Measurements from ENCODE around the gene SLC22A23. TPM values are rescaled to one million over a fixed set of nuclear protein-coding genes. Genes with fewer than 3 reads are reported as not detected.
"Not testable (repeated sequence)": the region's sequence is repeated elsewhere in the genome, so short reads cannot be mapped to it uniquely, and the experiment has no call there.

The SLC22A23 gene
- total RNA-seq, 4 donors from 2014 or later: 7.1 to 9.6 (median 8.2) TPM

GRCh38 chr6:3382326-3383279 lies 74.2 kb downstream of the SLC22A23 start:
- no peak for DNase-seq (ENCODE audit: low spot score in 2 of 2)
- H3K27me3 ChIP-seq: no peaks in the 10 kb centered on the region
- H3K27ac ChIP-seq: peak overlapping the region in 2 of 4 donors; percentile 92 to 94
- H3K4me3 ChIP-seq: no peak overlapping the region
- H3K9me3 ChIP-seq: no peaks in the 10 kb centered on the region
- WGBS, 2 donors: 82 to 89% methylated on average over 8 of the region's 8 CpGs
- no peaks in the 10 kb centered on the region for H3K36me3 ChIP-seq
- no peak for TF ChIP-seq CTCF (IDR thresholded peaks at IDR 0.05)
- TF ChIP-seq EP300 (IDR thresholded peaks at IDR 0.05): no peak
- no peak for TF ChIP-seq POLR2A (IDR thresholded peaks at IDR 0.05)
- peaks cover 3 to 29% (median 10%) of the 10 kb centered on the region in 4 donors for H3K4me1 ChIP-seq

GRCh38 chr6:3381233-3381921 lies 75.5 kb downstream of the SLC22A23 start:
- DNase-seq (ENCODE audit: low spot score in 2 of 2): no peak
- peaks cover 0 to 24% (median 10%) of the 10 kb centered on the region in 4 donors for H3K4me1 ChIP-seq
- H3K27ac ChIP-seq: no peak overlapping the region
- H3K4me3 ChIP-seq: no peak overlapping the region
- H3K9me3 ChIP-seq: no peaks in the 10 kb centered on the region
- WGBS, 2 donors: 70 to 72% methylated on average over 6 of the region's 6 CpGs
- TF ChIP-seq CTCF (IDR thresholded peaks at IDR 0.05): no peak
- no peak for TF ChIP-seq POLR2A (IDR thresholded peaks at IDR 0.05)
- no peak for TF ChIP-seq EP300 (IDR thresholded peaks at IDR 0.05)
- no peaks in the 10 kb centered on the region for H3K36me3 ChIP-seq
- no peaks in the 10 kb centered on the region for H3K27me3 ChIP-seq

- Histone ChIP-seq H3K4me1 (peaks cover 0 to 16% (median 8%) of the 10 kb centered on the region in 4 donors), H3K27ac (no peak overlapping the region), H3K27me3 (no peaks in the 10 kb centered on the region), H3K4me3 (no peak overlapping the region), H3K36me3 (no peaks in the 10 kb centered on the region), H3K9me3 (no peaks in the 10 kb centered on the region)
- no peak for DNase-seq (ENCODE audit: low spot score in 2 of 2)
- WGBS, 2 donors: 80 to 88% methylated on average over 11 of the region's 11 CpGs
- TF ChIP-seq CTCF (IDR thresholded peaks at IDR 0.05) (no peak), POLR2A (IDR thresholded peaks at IDR 0.05) (no peak), EP300 (IDR thresholded peaks at IDR 0.05) (no peak)
Observed at GRCh38 chr6:3380344-3381232, 76.3 kb downstream of the SLC22A23 start.

- WGBS, 2 donors: 88 to 92% methylated on average over 10 of the region's 10 CpGs
- no peak for DNase-seq (ENCODE audit: low spot score in 2 of 2)
- H3K27me3 ChIP-seq: no peaks in the 10 kb centered on the region
- H3K36me3 ChIP-seq: no peaks in the 10 kb centered on the region
- no peak overlapping the region for H3K4me3 ChIP-seq
- H3K4me1 ChIP-seq: peaks cover 0 to 12% (median 3%) of the 10 kb centered on the region in 4 donors
- H3K27ac ChIP-seq: no peak overlapping the region
- H3K9me3 ChIP-seq: no peaks in the 10 kb centered on the region
- TF ChIP-seq POLR2A (IDR thresholded peaks at IDR 0.05): no peak
Observed at GRCh38 chr6:3379482-3380060, 77.3 kb downstream of the SLC22A23 start.

- not testable (repeated sequence) for H3K9me3 ChIP-seq; H3K4me3 ChIP-seq; H3K27me3 ChIP-seq; H3K27ac ChIP-seq; DNase-seq (ENCODE audit: low spot score in 2 of 2); H3K36me3 ChIP-seq
- WGBS, 2 donors: 62 to 84% methylated on average over 4 of the region's 4 CpGs
- H3K4me1 ChIP-seq: peaks cover 0 to 12% (median 2%) of the 10 kb centered on the region in 4 donors
Observed at GRCh38 chr6:3378808-3379207, 78.0 kb downstream of the SLC22A23 start.

DNA sequence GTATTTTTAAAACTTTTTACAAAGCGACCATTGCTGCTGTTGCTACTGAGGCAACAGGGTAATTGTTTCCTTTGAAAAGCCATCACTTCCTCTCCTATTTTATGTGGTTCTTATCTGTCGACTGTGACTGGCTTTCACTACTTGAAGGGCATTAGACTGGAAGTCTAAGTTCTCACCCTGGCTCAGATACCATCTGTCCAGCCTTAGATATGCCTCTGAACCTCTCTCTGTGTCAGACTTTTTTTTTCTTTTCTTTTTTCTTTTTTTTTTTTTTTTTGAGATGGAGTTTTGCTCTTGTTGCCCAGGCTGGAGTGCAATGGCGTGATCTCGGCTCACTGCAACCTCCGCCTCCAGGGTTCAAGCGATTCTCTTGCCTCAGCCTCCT lies 78.5 kb downstream of the SLC22A23 start:
- H3K27ac ChIP-seq; H3K4me3 ChIP-seq; H3K9me3 ChIP-seq; H3K36me3 ChIP-seq; DNase-seq (ENCODE audit: low spot score in 2 of 2); H3K27me3 ChIP-seq: not testable (repeated sequence)
- H3K4me1 ChIP-seq: peaks cover 0 to 12% (median 0%) of the 10 kb centered on the region in 4 donors
- WGBS, 2 donors: 87 to 88% methylated on average over 6 of the region's 6 CpGs
